Measurements from ENCODE around the gene CPN2. TPM values are rescaled to one million over a fixed set of nuclear protein-coding genes. Genes with fewer than 3 reads are reported as not detected.

The CPN2 gene
- polyA plus RNA-seq, 1 donor from 2014 or later, result not detected

GRCh38 chr3:194346035-194346434 lies 5.1 kb downstream of the CPN2 start:
- no peaks in the 10 kb centered on the region for H3K79me2 ChIP-seq (replicated peaks; ENCODE audit: insufficient read depth, low read length)
- no peaks in the 10 kb centered on the region for H3K27me3 ChIP-seq (ENCODE audit: insufficient read depth, low read depth, low read length)
- no peak overlapping the region for H2AFZ ChIP-seq (ENCODE audit: low read depth, low read length)
- H3K4me3 ChIP-seq (ENCODE audit: low read length), result no peak overlapping the region
- H3K9me2 ChIP-seq (ENCODE audit: insufficient read depth, low read length), result no peaks in the 10 kb centered on the region
- no peak overlapping the region for H3K9ac ChIP-seq (ENCODE audit: low read length)
- no peak for TF ChIP-seq EZH2 (IDR thresholded peaks at IDR 0.05; ENCODE audit: borderline replicate concordance, insufficient read depth, low read length, poor library complexity, severe bottlenecking)
- TF ChIP-seq TAF1 (IDR thresholded peaks at IDR 0.05; ENCODE audit: low read depth), result no peak
- TF ChIP-seq MXI1 (conservative IDR thresholded peaks at IDR 0.05; ENCODE audit: poor library complexity, severe bottlenecking), result no peak
- TF ChIP-seq EP300 (conservative IDR thresholded peaks at IDR 0.05; ENCODE audit: poor library complexity, severe bottlenecking), result no peak
- no peak for TF ChIP-seq REST (IDR thresholded peaks at IDR 0.05; ENCODE audit: borderline replicate concordance)
- TF ChIP-seq SMC3 (conservative IDR thresholded peaks at IDR 0.05; ENCODE audit: poor library complexity), result no peak
- TF ChIP-seq RAD21 (conservative IDR thresholded peaks at IDR 0.05), result no peak
- TF ChIP-seq POLR2AphosphoS5 (IDR thresholded peaks at IDR 0.05), result no peak
- no peak for TF ChIP-seq CTCF (IDR thresholded peaks at IDR 0.05; ENCODE audit: poor library complexity, severe bottlenecking)
- no peaks in the 10 kb centered on the region for H3K36me3 ChIP-seq (ENCODE audit: insufficient read depth, low read length)
- H3K27ac ChIP-seq (ENCODE audit: low read length), result no peak overlapping the region
- H3K4me2 ChIP-seq (ENCODE audit: low read length), result no peak overlapping the region
- H4K20me1 ChIP-seq (ENCODE audit: insufficient read depth), result no peaks in the 10 kb centered on the region
- H3F3A ChIP-seq (ENCODE audit: insufficient read depth, low read length, poor library complexity, severe bottlenecking), result no peaks in the 10 kb centered on the region
- no peaks in the 10 kb centered on the region for H3K9me3 ChIP-seq (ENCODE audit: low read length)

GRCh38 chr3:194344012-194344411 lies 7.1 kb downstream of the CPN2 start:
- Histone ChIP-seq H3K9me2 (ENCODE audit: insufficient read depth, low read length) (no peaks in the 10 kb centered on the region), H2AFZ (ENCODE audit: low read depth, low read length) (no peak overlapping the region), H3K27me3 (ENCODE audit: insufficient read depth, low read depth, low read length) (no peaks in the 10 kb centered on the region), H3K4me2 (ENCODE audit: low read length) (no peak overlapping the region), H3K27ac (ENCODE audit: low read length) (no peak overlapping the region), H3K79me2 (replicated peaks; ENCODE audit: insufficient read depth, low read length) (no peaks in the 10 kb centered on the region), H3K36me3 (ENCODE audit: insufficient read depth, low read length) (no peaks in the 10 kb centered on the region), H3F3A (ENCODE audit: insufficient read depth, low read length, poor library complexity, severe bottlenecking) (no peaks in the 10 kb centered on the region), H3K9ac (ENCODE audit: low read length) (no peak overlapping the region), H3K9me3 (ENCODE audit: low read length) (no peaks in the 10 kb centered on the region), H3K4me3 (ENCODE audit: low read length) (no peak overlapping the region), H4K20me1 (ENCODE audit: insufficient read depth) (no peaks in the 10 kb centered on the region)
- peak; percentile 72 for TF ChIP-seq CTCF (IDR thresholded peaks at IDR 0.05; ENCODE audit: poor library complexity, severe bottlenecking)
- TF ChIP-seq EP300 (conservative IDR thresholded peaks at IDR 0.05; ENCODE audit: poor library complexity, severe bottlenecking), result no peak
- TF ChIP-seq RAD21 (conservative IDR thresholded peaks at IDR 0.05), result peak; percentile 47
- peak; percentile 61 for TF ChIP-seq SMC3 (conservative IDR thresholded peaks at IDR 0.05; ENCODE audit: poor library complexity)
- no peak for TF ChIP-seq TAF1 (IDR thresholded peaks at IDR 0.05; ENCODE audit: low read depth)
- no peak for TF ChIP-seq POLR2AphosphoS5 (IDR thresholded peaks at IDR 0.05)
- no peak for TF ChIP-seq REST (IDR thresholded peaks at IDR 0.05; ENCODE audit: borderline replicate concordance)
- TF ChIP-seq MXI1 (conservative IDR thresholded peaks at IDR 0.05; ENCODE audit: poor library complexity, severe bottlenecking), result no peak
- no peak for TF ChIP-seq EZH2 (IDR thresholded peaks at IDR 0.05; ENCODE audit: borderline replicate concordance, insufficient read depth, low read length, poor library complexity, severe bottlenecking)
